Trophoblast cell (in vitro differentiated cells and primary cell): ENCODE results near the gene PPP2R2C.
A peak's percentile ranks its signal among the peaks of the same experiment; 100 is the strongest.

Source experiments
- DNase-seq, 2 donors: peaks; one replicate each; pipeline ENCODE4 v3.0.0-alpha.2; 2016
- H2AFZ ChIP-seq: 2 replicates; pipeline ENCODE4 v1.6.1; 2013; ENCODE audit warnings: low read length, moderate library complexity, mild to moderate bottlenecking; ENCODE audit not compliant: insufficient read depth, poor library complexity
- H2AK5ac ChIP-seq: 2 replicates; pipeline ENCODE4 v1.6.1; 2013; ENCODE audit warnings: mild to moderate bottlenecking, low read length
- H2BK120ac ChIP-seq: 2 replicates; pipeline ENCODE4 v1.6.1; 2013; ENCODE audit warnings: low read length, mild to moderate bottlenecking, moderate library complexity; ENCODE audit not compliant: insufficient read depth, poor library complexity
- H2BK12ac ChIP-seq: 2 replicates; pipeline ENCODE4 v1.6.1; 2013; ENCODE audit warnings: mild to moderate bottlenecking, low read length, moderate library complexity
- H2BK5ac ChIP-seq: 2 replicates; pipeline ENCODE4 v1.6.1; 2013; ENCODE audit warnings: low read length, low read depth, moderate library complexity, mild to moderate bottlenecking; ENCODE audit not compliant: poor library complexity
- H3K14ac ChIP-seq: 2 replicates; pipeline ENCODE4 v1.6.1; 2013; ENCODE audit warnings: mild to moderate bottlenecking, low read length
- H3K18ac ChIP-seq: 2 replicates; pipeline ENCODE4 v1.6.1; 2013; ENCODE audit warnings: mild to moderate bottlenecking, low read length
- H3K23ac ChIP-seq: 2 replicates; pipeline ENCODE4 v1.6.1; 2013; ENCODE audit warnings: low read length
- H3K27ac ChIP-seq: 2 replicates; pipeline ENCODE4 v1.5.1; 2013; ENCODE audit warnings: low read depth, mild to moderate bottlenecking, inconsistent platforms, low read length, moderate library complexity
- H3K27me3 ChIP-seq: 2 replicates; pipeline ENCODE4 v1.6.1; 2013; ENCODE audit warnings: inconsistent platforms, mild to moderate bottlenecking, low read length, moderate library complexity; ENCODE audit not compliant: insufficient read depth
- H3K36me3 ChIP-seq, 2 experiments: 1 replicate in 1 of 2; 2 replicates in 1 of 2; pipeline ENCODE4 v1.6.1; 2013; ENCODE audit warnings: low read length in 2 of 2, mild to moderate bottlenecking in 2 of 2, moderate library complexity in 1 of 2; ENCODE audit not compliant: insufficient read depth in 2 of 2, control insufficient read depth in 1 of 2
- H3K4ac ChIP-seq: 2 replicates; pipeline ENCODE4 v1.6.1; 2013; ENCODE audit warnings: low read depth, mild to moderate bottlenecking, low read length, moderate library complexity
- H3K4me1 ChIP-seq, 2 experiments: 1 replicate in 1 of 2; 2 replicates in 1 of 2; pipeline ENCODE4 v1.6.1; 2013; ENCODE audit warnings: low read length in 2 of 2, mild to moderate bottlenecking in 2 of 2, moderate library complexity in 1 of 2; ENCODE audit not compliant: insufficient read depth in 2 of 2, control insufficient read depth in 1 of 2
- H3K4me2 ChIP-seq: 2 replicates; pipeline ENCODE4 v1.6.1; 2013; ENCODE audit warnings: inconsistent platforms, mild to moderate bottlenecking, low read length, moderate library complexity
- H3K4me3 ChIP-seq: 2 replicates; pipeline ENCODE4 v1.5.1; 2013; ENCODE audit warnings: mild to moderate bottlenecking, low read depth, low read length, inconsistent platforms
- H3K79me1 ChIP-seq: one replicate; pipeline ENCODE4 v1.6.1; 2013; ENCODE audit warnings: low read length
- H3K79me2 ChIP-seq: 2 replicates; pipeline ENCODE4 v1.6.1; 2013; ENCODE audit warnings: low read length, mild to moderate bottlenecking; ENCODE audit not compliant: control insufficient read depth, insufficient read depth, poor library complexity
- H3K9ac ChIP-seq: 2 replicates; pipeline ENCODE4 v1.6.1; 2013; ENCODE audit warnings: mild to moderate bottlenecking, low read length
- H3K9me3 ChIP-seq: 2 replicates; pipeline ENCODE4 v1.6.1; 2013; ENCODE audit warnings: low read depth, mild to moderate bottlenecking, control low read depth, inconsistent platforms, low read length; ENCODE audit not compliant: insufficient read depth
- H4K12ac ChIP-seq: 2 replicates; pipeline ENCODE4 v1.6.1; 2013; ENCODE audit warnings: low read depth, mild to moderate bottlenecking, low read length, moderate library complexity
- H4K8ac ChIP-seq: 2 replicates; pipeline ENCODE4 v1.6.1; 2013; ENCODE audit warnings: low read depth, mild to moderate bottlenecking, low read length, moderate library complexity
- H4K91ac ChIP-seq: one replicate; pipeline ENCODE4 v1.6.1; 2013; ENCODE audit warnings: low read depth, mild to moderate bottlenecking, low read length, moderate library complexity
- WGBS: extraction: QIAGEN DNeasy Blood & Tissue Kit; methylation state at CpG from one replicate; pipeline ENCODE4 v1.1.7; 2013; ENCODE audit warnings: missing lambda C conversion rate; ENCODE audit not compliant: insufficient read length, insufficient coverage; ENCODE audit errors: extremely low coverage; 5-methylcytosine and 5-hydroxymethylcytosine counted together

Gene PPP2R2C

DNA sequence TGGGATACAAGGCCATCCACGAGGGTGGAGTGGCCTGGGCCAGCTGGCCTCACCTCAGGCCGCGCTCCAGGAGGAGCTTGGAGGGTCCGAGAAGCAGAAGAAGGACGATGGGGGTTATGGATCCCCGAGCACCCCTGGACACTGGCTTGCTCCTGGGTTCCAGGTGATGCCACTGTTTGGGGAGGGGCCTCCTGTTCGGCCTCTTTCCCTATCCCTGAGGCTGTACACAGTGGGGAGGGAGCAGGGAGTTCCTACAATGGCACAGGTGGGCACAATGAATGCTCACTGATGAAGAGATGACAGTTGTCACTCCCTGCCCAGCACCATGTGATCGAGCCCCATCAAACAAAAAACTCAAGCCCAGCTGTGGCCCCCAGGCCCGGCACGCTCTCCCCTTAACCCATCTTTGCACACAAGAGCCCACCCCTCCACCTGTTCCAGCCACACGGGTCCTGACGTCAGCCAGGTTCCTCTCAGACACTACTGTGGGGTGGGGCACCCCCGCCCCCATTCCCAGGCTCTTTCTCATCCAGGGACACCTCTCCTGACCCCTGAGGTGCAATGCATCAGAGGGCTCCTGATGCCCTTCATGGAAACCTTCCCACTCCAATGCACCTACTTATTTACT is 132.5 kb downstream of the PPP2R2C start:
- H3K4ac ChIP-seq = no peak overlapping the region
- no peaks in the 10 kb centered on the region for H3K79me1 ChIP-seq

GRCh38 chr4:6338951-6339817 is 133.2 kb downstream of the PPP2R2C start:
- H2AFZ ChIP-seq = no peak overlapping the region
- no peak for DNase-seq
- H3K9me3 ChIP-seq = no peaks in the 10 kb centered on the region
- no peaks in the 10 kb centered on the region for H3K4me1 ChIP-seq
- H3K27me3 ChIP-seq = no peaks in the 10 kb centered on the region
- H3K4ac ChIP-seq = no peak overlapping the region
- no peak overlapping the region for H3K9ac ChIP-seq
- H3K4me2 ChIP-seq = no peak overlapping the region
- H3K79me1 ChIP-seq = no peaks in the 10 kb centered on the region
- H2BK12ac ChIP-seq = no peak overlapping the region
- no peak overlapping the region for H2BK120ac ChIP-seq
- H3K14ac ChIP-seq = no peak overlapping the region
- H3K18ac ChIP-seq = no peak overlapping the region
- no peak overlapping the region for H3K27ac ChIP-seq
- no peaks in the 10 kb centered on the region for H3K36me3 ChIP-seq
- no CpG with 5 or more reads among the region's 12 CpGs for WGBS
- no peak overlapping the region for H3K4me3 ChIP-seq
- no peak overlapping the region for H4K12ac ChIP-seq
- H3K79me2 ChIP-seq = no peaks in the 10 kb centered on the region
- no peak overlapping the region for H4K91ac ChIP-seq
- H2BK5ac ChIP-seq = no peak overlapping the region
- no peak overlapping the region for H4K8ac ChIP-seq
- H3K23ac ChIP-seq = no peak overlapping the region
- H2AK5ac ChIP-seq = no peak overlapping the region

More for the DNA sequence above, 132.5 kb downstream of the PPP2R2C start:
- no peaks in the 10 kb centered on the region for H3K27me3 ChIP-seq
- H2BK120ac ChIP-seq = no peak overlapping the region
- DNase-seq = no peak
- H3K14ac ChIP-seq = no peak overlapping the region
- H3K9ac ChIP-seq = no peak overlapping the region
- no peak overlapping the region for H4K91ac ChIP-seq
- no peak overlapping the region for H2AK5ac ChIP-seq
- no peak overlapping the region for H2BK5ac ChIP-seq
- no peak overlapping the region for H3K23ac ChIP-seq
- H4K12ac ChIP-seq = no peak overlapping the region
- no CpG with 5 or more reads among the region's 13 CpGs for WGBS
- no peak overlapping the region for H2BK12ac ChIP-seq
- no peaks in the 10 kb centered on the region for H3K36me3 ChIP-seq
- no peak overlapping the region for H2AFZ ChIP-seq
- H3K9me3 ChIP-seq = no peaks in the 10 kb centered on the region
- no peak overlapping the region for H3K27ac ChIP-seq
- H4K8ac ChIP-seq = no peak overlapping the region
- H3K79me2 ChIP-seq = no peaks in the 10 kb centered on the region
- H3K4me2 ChIP-seq = no peak overlapping the region
- H3K4me1 ChIP-seq = no peaks in the 10 kb centered on the region
- H3K18ac ChIP-seq = no peak overlapping the region
- no peak overlapping the region for H3K4me3 ChIP-seq

DNA sequence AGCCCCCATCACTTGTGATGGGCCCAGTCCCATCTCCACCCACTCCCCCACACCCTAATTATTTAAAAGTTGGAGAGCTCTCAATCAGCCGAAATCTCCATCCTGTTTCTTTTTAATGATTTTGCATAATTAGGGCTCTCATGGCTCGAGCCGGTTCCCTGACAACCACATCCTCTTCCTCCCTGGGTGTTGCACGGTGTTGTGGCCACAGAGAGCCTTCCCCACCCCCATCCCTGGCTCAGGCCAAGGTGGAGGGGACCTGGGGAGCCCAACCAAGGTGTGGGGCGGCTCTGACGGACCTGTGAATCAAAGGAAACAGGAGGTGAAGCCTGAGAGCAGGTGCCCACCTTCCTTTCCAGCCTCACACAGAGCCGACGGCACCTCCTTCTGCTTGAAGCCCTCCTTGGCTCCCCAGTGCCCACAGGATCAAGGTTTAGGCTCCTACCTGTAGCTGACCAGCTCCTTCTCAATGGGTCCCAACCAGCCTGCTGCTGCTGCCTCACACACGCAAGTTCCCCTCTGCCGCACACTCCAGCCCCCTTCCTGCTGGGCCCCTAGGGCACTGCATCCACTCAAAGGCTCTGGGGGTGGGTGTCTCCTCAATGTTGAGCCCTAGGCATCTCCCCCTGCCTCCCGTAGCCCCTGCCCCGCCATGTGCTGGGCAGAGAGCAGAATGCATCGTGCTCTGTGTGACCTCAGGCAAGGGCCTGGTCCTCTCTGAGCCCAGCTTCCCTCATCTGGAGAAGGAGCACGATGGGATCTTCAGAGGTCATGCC is 134.1 kb downstream of the PPP2R2C start:
- no CpG with 5 or more reads among the region's 14 CpGs for WGBS
- Histone ChIP-seq H3K9ac (no peak overlapping the region), H3K79me1 (no peaks in the 10 kb centered on the region), H3K4me2 (no peak overlapping the region), H4K8ac (no peak overlapping the region), H3K18ac (no peak overlapping the region), H4K91ac (no peak overlapping the region), H3K9me3 (no peaks in the 10 kb centered on the region), H2AK5ac (no peak overlapping the region), H3K36me3 (no peaks in the 10 kb centered on the region), H3K14ac (no peak overlapping the region), H4K12ac (no peak overlapping the region), H3K4ac (no peak overlapping the region), H2AFZ (no peak overlapping the region), H3K4me3 (peak overlapping the region; percentile 10), H2BK120ac (no peak overlapping the region), H3K4me1 (no peaks in the 10 kb centered on the region), H2BK5ac (no peak overlapping the region), H3K27me3 (no peaks in the 10 kb centered on the region), H2BK12ac (no peak overlapping the region), H3K79me2 (no peaks in the 10 kb centered on the region), H3K27ac (no peak overlapping the region), H3K23ac (no peak overlapping the region)
- no peak for DNase-seq

GRCh38 chr4:6337331-6337935 is 135.0 kb downstream of the PPP2R2C start:
- no CpG with 5 or more reads among the region's 19 CpGs for WGBS
- no peak overlapping the region for H3K4me2 ChIP-seq
- no peaks in the 10 kb centered on the region for H3K79me1 ChIP-seq
- H2AFZ ChIP-seq = no peak overlapping the region
- no peaks in the 10 kb centered on the region for H3K27me3 ChIP-seq
- H3K18ac ChIP-seq = no peak overlapping the region
- H3K36me3 ChIP-seq = no peaks in the 10 kb centered on the region
- no peak overlapping the region for H2BK5ac ChIP-seq
- no peak overlapping the region for H3K27ac ChIP-seq
- H3K9me3 ChIP-seq = no peaks in the 10 kb centered on the region
- no peak overlapping the region for H3K9ac ChIP-seq
- H3K14ac ChIP-seq = no peak overlapping the region
- no peaks in the 10 kb centered on the region for H3K79me2 ChIP-seq
- no peak overlapping the region for H2BK120ac ChIP-seq
- no peak overlapping the region for H2BK12ac ChIP-seq
- no peaks in the 10 kb centered on the region for H3K4me1 ChIP-seq
- no peak overlapping the region for H2AK5ac ChIP-seq
- H3K23ac ChIP-seq = no peak overlapping the region
- no peak overlapping the region for H4K12ac ChIP-seq
- H4K8ac ChIP-seq = no peak overlapping the region
- no peak overlapping the region for H3K4me3 ChIP-seq
- H4K91ac ChIP-seq = no peak overlapping the region
- DNase-seq = no peak
- H3K4ac ChIP-seq = no peak overlapping the region
